GM21515 (cell line): ENCODE measurements around the gene SYTL1.
"Not testable (repeated sequence)": the region's sequence is repeated elsewhere in the genome, so short reads cannot be mapped to it uniquely, and the experiment has no call there.

ENCODE experiments used
- ATAC-seq: cut with Tn5 transposase; IDR thresholded peaks from one replicate; pipeline ENCODE4 v1.9.1; 2021; ENCODE audit not compliant: unreplicated experiment

Gene SYTL1

DNA sequence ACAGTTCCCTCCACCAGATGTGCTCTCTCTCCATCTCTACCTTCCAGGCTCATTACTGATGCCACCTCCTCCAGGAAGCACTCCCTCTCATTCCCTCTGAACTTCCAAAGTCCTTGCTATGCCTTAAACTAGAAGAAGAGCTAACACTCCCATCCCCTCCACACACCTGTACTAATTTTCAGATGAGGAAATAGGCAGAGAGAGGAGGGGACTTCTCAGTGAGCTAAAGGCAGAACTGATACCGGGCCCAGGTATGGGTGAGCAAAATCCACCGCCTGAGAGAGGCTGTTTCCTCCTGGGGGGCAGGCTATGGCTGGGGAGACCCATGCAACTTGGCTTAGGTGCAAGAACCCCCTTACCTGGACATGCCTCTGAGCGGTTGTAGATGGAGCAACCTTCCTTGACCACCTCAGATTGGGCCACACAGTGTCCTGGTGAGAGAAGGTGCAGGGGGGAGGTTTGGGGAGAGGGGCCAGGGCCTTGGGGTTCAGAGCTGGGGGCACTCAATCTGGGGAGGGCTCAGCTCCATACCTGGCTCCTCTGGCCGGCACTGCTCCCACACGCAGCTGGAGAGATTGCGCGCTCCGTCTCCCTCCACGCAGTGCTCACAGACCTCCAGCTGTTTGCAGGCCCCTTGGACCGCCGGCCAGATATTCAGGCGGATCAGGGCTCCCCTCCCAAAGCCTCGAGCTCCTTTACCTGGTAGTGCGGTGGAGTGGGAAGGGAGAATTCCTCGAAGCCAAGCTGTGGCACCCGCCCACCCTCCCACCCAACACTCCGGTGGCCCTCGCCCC is 40.3 kb downstream of the SYTL1 start:
- no peak for ATAC-seq

DNA sequence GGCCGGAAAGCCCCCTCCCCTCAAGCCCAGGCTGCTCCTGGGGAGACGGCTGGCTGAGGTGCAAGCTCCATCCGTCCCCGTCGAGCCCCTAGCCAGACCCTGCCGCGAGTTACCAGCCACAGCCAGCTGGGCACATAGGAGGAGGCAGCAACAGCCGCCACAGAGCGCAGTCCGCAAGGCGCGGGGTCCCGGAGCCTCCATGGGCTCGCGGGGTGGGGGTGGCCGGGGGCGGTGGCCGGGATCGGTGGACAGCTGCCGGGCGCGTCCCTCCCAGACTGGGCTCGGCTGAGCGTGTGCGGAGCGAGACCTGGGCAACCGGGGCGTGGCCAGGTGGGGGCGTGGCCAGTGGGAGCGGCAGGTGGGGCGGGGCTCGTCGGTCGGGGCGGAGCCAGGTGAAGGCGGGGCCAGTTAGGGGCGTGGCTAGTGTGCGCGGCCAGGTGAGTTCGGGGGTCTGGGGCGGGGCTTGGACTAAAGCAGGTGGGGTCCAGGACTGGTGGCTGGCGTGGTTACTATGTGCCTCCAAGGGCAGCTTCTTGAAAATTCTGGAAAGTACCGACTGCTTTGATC is 41.3 kb downstream of the SYTL1 start, which contains the start of gene CD164L2:
Gene CD164L2 (minus strand): TSS at position 295 of the 567 bp plus-strand sequence. CDS start 94 bp downstream, at position 201.
- no peak for ATAC-seq

DNA sequence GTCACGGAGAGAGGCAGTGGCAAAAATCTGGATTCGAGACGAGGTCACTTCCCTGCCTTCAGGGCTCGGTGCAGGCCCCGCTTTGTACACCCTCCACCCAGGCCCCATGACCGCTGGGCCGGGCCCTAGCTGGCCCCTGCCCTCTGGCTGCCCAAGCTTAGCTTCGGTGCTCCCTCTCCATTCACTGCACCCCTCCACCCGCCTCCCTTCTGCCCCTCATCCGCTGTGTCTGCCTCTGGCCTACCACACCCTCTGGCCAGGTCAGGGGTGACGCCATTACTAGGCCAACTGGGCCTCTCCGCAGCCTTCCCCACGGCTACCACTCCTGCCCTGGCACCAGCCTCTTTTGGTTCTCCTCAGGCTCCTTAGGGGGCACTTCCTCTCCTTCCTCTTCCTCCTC is 41.8 kb downstream of the SYTL1 start:
- ATAC-seq = no peak

DNA sequence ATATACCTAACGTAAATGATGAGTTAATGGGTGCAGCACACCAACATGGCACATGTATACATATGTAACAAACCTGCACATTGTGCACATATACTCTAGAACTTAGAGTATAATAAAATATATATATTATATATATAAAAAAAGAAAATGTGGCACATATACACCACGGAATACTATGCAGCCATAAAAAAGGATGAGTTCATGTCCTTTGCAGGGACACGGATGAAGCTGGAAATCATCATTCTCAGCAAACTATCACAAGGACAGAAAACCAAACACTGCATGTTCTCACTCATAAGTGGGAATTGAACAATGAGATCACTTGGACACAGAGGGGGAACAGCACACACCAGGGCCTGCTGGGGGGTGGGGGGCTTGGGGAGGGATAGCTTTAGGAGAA is 43.0 kb downstream of the SYTL1 start:
- ATAC-seq = not testable (repeated sequence)

DNA sequence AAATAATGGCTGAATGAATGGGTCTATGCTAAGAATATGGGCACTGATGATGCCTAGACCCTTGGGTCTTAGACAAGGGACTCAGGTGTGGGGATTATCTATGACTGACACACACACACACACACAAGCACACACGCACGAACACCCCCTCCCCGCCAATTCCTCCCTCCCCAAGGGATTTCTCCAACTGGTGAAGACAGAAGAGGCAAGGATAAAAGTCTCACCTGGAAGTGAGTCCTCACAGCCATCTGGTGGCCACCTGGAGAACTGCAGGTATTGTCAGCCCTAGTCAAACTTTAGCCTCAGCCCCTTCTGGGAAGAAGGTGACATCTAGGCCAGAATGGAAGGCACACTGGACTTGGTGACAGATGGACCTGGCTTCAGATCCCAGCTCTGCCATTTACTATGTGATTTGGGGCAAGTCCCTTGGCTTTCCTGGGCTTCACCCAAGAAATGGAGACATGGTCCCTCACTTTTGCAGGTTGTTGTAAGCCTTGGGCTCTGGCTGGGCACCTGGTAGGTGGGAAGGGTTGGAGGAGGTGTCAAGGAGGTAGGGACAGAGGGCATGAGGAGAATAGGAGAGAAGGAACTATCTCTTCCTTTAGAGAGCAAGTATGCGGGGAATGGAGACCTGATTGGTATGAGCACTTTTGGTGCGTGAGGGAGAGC is 46.6 kb downstream of the SYTL1 start:
- no peak for ATAC-seq

DNA sequence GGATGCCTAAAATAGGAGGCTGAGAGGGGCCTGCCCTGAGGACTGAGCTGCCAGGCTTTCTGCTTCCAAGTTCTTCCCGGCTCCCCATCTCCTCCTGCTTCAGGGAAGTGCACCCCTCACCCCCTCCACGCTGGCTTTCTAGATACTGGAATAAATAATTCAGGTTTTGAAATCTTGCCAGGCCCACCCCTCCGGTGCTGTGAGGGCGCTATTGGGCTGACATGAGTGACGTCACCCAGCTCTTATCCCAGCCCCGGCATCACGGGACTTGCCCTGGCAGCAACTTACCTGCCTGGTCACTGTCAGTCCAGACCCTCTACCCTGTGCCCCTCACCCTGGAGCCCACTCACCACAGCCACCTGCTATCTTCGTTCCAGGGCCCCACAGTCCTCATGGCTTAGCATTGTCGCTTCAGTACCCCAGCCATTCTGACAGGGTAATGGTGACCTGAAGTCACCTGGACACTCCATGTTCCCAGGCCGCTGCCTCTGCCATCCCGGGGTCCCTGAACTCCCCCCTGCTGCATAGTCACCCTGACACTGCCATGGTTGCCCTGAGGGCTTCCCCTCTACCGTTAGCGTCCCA is 49.8 kb downstream of the SYTL1 start:
- no peak for ATAC-seq

DNA sequence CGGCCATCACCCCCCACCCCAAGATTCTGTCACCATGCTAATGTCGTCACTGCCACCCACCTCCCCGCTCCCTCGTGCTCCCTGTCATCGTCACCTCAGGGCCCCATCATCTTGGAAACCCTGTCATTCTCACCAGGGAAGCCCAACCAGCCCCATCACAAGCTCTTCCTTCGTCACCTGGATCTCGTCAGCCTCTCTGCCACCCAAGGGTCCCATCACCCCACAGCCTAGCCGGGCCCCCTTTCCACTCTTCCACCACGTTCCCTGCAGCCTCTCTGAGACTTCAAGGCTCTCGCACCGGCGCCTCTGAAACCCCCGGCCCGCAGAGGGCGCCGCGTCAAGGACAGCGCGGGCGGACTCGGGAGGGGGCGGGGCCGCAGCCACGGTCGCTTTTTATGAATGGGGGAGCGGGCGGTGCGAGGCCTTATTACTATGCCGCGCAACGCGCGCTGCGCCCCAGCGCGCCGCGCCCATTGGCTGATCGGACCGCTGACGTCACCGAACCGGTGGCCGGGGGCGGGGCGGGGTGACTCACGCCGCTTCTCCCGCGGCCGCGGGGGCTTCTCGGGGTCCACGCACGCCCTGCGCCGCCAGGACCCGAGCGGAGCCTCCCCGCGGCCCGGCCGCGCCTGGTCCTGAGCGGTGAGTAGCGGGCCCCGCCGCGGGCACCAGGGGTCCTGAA is 50.4 kb downstream of the SYTL1 start, which contains the start of gene GPR3:
Gene GPR3 (plus strand): TSS at position 527 of the 682 bp plus-strand sequence. CDS start 1,177 bp downstream, outside the sequence.
- peak; percentile 51 for ATAC-seq

DNA sequence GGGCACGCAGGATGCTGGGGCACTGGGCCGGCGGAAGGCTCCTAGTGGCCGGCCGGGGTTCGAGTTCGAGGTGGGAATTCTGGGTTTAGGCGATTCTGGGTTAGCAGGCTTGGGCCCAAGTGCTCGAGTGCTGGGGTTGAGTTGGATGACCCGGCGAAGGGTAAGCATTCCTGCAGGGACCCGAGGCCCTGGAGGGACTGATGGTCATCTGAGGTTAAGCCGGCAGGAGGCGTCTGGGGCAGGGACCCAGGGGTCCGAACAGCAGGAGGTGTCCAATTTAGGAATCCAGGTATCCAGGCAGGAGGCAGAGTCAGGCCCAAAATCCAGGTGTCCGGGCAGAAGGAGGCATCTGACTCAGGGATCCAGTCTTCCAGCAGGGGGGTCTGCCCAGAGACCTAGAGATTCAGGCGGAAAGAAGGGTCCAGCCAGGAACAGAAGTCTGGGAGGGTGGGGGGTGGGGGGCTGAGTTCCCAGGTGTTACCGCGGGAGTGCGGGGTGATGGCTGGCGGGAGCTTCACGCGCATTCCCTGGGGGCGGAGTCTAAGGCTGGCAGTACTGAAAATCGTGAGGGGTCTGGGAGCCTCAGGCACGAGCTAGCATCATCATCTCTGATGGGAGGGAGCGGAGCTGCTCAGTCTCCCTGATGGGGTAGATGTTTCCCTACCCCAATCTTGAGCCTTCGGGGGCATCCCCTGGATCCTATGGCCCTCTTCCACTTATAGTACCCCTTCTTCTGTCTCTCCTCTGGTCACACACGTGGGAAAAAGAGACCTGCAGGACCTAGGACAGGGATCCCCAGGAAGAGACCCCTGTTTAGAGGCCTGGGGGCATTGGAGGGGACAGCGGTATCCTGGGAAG is 51.2 kb downstream of the SYTL1 start:
- peak; percentile 19 for ATAC-seq

DNA sequence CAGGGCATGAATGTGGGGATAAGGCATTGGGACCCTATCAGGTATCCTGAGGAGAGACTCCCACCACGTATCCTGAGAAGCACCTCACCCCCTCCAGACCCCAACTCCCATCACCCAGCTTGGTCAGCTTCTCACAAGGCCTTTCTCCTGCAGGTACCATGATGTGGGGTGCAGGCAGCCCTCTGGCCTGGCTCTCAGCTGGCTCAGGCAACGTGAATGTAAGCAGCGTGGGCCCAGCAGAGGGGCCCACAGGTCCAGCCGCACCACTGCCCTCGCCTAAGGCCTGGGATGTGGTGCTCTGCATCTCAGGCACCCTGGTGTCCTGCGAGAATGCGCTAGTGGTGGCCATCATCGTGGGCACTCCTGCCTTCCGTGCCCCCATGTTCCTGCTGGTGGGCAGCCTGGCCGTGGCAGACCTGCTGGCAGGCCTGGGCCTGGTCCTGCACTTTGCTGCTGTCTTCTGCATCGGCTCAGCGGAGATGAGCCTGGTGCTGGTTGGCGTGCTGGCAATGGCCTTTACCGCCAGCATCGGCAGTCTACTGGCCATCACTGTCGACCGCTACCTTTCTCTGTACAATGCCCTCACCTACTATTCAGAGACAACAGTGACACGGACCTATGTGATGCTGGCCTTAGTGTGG is 51.9 kb downstream of the SYTL1 start:
- ATAC-seq = no peak

DNA sequence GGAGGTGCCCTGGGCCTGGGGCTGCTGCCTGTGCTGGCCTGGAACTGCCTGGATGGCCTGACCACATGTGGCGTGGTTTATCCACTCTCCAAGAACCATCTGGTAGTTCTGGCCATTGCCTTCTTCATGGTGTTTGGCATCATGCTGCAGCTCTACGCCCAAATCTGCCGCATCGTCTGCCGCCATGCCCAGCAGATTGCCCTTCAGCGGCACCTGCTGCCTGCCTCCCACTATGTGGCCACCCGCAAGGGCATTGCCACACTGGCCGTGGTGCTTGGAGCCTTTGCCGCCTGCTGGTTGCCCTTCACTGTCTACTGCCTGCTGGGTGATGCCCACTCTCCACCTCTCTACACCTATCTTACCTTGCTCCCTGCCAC is 52.4 kb downstream of the SYTL1 start:
- no peak for ATAC-seq

DNA sequence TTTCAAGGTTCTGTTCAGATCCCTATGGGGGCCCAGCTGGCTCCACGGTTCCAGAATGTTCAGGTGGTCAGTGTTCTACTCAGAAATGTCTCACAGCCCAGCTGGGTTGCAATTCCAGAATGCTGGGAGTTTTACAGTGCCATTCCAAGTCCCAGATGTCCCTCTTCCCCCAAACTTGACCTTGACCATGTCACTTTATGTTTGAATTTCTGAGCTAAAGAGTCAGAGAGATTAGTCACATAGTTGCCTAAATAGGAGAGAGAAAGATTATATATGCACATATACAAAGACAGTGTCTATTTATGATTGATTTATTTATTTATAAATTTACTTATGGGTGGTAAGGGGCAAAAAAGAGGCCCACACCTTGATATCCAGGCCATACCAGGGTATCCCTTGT is 53.1 kb downstream of the SYTL1 start:
- ATAC-seq = no peak

DNA sequence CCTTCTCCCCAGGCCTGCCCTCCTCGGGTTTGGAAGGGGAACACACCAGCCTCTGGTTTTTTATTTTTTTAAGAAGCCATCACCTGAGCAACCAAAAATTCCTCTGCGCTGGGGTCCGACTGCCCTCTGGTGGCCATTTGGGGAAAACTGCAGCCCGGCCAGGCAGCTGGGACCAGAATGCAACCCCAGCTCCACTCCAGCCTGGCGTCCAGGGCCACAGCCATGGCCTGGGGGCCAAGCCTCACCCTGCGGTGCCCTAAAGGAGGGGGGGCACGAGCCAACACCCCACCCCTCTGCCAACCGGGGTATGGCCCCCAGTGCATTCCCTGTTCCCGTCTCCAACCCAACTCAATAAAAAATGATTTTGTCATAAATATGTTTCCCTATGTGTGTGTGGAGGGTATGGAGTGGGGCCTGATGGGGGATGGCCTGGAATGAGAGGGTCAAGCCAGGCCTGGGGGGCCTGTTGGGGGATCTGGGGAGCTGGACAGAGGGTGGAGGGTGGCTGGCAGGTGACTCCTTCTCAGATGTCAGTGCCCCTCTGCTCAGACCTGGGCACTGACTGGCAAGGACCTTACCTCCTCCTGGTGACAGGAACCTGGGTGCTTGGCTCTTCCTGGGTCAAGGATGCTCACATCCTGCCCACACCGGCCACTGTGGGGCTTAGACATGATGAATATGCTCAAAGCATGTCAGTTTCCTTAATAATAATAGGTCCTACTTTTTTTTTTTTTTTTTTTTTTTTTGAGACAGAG is 53.8 kb downstream of the SYTL1 start:
- no peak for ATAC-seq

DNA sequence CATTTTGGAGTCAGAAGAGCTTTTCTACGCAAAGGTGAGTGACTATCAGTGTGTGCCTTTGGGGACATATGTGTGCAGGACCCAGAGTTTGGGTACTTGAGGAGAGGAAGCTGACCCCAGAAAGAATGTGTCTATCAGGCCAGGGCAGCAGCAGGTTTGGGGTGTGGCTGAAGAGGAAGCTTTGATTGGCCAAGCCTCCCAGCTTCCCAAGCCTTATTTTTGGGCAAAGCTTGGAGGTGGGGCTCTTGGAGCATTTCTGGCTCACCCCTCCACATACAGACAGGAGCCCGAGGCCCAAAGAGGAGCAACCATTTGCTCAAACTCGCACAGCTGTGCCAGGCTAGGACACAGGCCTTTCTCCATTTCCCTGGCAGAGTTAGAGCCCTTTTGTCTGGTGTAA is 55.3 kb downstream of the SYTL1 start:
- ATAC-seq = no peak

DNA sequence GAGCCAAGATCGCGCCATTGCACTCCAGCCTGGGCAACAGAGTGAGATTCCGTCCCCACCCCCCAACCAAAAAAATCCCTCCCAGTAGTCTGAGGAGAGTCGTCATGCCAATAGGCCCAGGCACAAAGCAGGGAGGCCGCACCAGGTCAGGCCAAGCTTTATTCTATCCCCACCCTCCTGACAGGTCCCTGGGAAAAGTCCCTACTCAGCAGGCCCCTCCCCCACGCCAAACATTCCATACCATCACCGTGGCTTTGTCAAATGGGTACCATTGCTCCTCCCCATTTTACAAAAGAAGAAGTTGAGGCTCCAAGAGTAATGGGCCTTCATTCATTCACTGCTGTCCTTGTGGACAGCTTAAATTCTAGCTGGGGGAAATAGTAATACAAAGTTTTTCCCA is 55.9 kb downstream of the SYTL1 start:
- no peak for ATAC-seq

DNA sequence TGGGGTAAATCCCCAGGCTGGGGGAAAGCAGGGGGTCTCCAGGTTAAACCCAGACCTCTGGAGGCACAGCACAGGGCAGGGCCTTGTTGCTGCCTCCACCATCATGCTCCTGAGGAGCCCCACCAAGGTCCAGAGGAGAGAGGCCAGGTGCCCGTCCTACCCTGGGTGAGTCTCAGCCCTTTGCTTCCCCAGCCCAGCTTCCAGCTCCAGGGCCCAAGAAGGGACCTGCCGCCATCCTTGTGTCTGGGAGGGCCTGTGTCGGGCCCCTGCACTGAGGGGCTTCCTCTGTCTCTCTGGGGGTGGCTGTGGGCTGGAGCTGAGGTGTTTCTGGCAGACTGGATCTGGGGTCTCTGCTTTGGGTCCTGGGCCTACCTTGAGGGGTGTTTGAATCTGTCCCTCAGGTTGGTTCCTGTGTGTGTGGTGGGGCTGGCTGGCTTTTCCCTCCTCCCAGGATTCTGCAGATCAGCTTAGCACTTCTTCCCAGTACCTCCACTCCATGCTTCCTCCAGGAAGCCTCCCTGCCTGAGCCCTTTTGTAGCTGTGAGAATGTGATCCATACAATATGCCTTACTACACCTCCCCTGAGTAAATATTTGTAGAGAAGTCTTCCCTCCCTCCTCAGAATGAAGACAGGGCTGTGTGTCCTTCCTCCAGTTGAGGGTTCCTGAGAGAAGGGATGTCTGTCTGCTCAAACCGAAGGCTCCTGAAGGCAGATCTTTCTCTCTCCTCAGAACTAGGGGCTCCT is 56.8 kb downstream of the SYTL1 start:
- no peak for ATAC-seq

DNA sequence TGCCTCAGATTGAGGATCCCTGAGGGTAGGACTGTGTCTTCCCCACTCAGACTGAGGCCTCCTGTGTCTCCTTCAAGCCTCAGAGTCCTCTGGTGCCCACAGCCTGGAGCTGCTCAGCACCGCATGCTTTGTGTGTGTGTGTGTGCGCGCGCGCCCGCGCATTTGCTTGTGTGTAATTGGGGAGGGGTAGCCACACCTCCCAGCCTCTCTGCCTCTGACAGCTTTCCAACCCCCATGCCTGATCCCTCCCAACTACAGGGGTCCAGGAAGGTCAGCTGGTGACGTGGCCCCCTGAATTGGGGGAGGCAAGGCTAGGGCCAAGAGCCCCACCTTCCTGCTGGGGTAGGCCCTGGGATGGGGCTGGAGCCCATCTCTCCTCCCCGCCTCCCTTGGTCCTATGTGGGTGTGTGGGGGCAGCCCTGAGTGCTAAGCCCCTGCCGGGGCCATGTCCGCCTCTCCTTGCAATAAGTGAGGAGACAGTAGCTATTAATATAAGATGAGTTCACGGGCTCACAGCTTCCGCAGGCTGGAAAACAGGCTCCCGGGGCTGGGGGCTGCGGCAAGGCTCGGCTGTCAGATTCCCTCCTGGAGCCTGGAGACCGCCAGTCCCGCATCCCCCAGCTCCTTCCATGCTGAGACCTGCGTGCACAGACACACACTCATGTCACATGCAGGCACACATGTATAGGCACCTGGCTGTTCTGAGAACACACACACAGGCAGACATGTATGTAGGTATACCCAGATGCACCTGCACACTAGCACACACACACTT is 57.6 kb downstream of the SYTL1 start:
- no peak for ATAC-seq
